Activated CD8-positive, alpha-beta memory T cell treated with anti-CD3 and anti-CD28 coated beads, Interleukin-2, amount 50 U/mL, for 4 hours (primary cell): ENCODE results near the gene LRMDA.

Source experiments
- DNase-seq: peaks from one replicate; pipeline ENCODE4 v3.0.0-alpha.2; 2020

LRMDA gene

DNA sequence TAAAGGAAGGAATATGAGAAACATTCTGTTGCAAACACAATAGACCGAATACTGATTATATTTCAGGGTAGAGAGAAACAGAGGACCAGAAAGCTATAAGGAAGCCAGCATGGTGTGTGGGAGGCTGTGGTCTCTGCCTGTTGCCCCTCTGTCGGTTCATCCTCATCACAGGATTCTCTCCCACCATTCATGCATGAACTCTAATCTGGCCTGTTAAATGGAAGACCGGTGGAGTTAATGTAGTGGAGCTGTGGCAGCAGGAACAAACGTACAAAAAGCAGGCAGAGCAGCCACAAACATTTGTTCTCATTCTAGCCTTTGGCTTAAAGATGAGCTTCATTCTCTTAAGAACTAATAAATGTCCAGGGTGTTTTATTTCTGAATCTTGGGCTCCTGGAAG is 902.4 kb downstream of the LRMDA start:
- DNase-seq = no peak

DNA sequence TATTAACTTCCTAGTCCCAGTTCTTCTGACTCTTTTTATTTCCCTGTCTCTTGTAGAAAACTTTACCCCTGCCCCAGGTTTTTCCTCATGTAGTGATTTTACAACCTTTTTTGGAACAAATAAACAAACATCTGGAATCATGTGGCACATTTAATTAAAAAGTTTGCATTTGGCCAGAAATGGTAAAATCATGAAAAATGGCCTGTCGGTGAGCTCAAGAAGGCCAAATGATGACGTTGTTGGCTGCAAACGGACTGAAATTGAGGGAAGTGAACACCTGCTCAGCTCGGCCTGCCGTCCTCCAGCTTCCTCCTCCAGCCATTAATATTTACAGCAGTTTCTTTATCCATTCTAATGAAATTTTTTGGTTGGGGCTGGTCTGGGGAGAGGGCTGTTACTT is 902.8 kb downstream of the LRMDA start:
- no peak for DNase-seq

DNA sequence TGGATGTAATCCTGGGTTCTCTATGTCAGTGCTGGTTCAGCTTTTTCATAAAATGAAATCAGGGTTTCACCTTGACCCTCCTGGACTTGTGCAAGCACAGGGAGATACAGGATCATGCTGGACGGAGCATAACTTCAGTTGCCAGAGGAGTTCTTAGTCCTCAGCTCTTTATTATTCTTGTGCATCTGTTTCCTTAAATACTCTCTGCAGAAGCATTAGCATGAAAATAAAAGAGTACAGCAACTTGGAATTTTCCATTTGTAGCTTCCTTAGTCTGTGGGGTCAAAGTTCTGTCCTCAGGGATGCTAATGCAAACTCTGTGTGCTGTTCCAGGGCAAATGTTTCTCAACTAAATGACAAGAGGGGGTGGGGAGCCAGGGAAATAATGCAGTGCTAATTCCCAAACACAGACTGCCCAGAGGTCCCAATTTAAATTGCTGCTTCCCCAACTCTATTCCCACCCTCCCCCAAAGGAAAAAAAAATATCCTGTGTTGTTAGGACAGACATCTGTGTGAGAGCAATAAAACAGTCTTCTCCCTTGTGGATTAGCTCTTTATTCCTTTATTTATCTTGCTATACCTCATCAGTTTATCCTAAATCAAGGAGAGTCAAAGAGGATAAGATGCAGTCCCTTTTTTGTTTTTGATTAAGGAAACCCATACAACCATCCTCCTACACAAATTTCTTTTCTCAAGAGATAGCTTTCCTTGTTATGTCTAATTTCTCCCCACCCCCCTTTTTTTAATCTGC is 905.0 kb downstream of the LRMDA start:
- no peak for DNase-seq

DNA sequence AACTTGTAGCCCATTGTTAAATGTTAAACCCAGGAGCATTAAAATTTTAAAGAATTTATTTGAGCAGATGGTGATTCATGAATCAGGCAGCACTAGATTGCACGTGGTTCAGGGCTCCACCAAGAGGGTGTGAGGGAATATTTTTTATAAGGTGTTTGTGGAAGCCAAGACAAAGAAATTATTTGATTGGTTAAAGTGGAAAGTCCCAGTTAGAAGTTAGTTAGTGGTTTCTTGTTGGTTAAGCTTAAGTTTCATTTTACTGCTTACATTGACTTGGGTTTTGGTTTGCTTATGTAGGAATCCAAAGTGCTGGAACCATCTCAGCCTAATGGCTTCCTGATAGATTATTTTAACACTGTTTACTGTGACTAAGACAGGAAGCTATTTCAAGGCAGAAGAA is 906.2 kb downstream of the LRMDA start:
- DNase-seq = no peak

DNA sequence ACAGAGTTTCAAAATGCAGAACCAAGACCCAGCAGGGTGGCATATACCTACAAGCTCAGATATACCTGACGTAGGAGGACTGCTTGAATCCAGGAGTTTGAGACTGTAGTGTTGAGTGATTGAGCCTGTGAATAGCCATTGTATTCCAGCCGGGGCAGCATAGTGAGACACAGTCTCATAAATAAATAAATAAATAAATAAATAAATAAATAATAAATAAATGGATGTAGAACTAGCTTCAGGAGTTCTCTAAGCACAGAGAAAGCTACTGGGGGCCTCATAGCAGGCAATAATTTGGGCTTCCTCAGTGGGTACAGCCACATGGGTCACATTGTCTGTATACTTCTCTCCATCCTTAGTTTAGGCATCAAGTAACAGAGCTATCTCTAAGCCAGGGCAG is 906.8 kb downstream of the LRMDA start:
- no peak for DNase-seq

DNA sequence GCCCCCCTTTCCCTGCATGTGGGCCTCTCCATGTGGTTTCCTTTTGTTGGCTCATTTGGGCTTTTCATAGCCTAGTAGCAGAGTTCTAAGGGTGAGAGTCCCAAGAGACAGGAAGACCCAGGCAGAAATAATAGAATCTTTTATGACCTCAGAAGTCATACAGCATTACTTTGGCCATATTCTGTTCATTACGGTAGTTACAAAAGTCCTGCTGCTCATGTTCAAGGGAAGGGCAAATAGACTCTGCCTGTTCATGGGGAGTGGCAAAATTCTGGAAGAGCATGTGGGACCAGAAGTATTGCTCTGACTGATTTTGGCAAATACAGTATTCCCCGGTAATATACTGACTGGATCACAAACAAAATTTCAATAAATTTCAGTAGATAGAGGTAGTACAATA is 910.3 kb downstream of the LRMDA start:
- DNase-seq = no peak

DNA sequence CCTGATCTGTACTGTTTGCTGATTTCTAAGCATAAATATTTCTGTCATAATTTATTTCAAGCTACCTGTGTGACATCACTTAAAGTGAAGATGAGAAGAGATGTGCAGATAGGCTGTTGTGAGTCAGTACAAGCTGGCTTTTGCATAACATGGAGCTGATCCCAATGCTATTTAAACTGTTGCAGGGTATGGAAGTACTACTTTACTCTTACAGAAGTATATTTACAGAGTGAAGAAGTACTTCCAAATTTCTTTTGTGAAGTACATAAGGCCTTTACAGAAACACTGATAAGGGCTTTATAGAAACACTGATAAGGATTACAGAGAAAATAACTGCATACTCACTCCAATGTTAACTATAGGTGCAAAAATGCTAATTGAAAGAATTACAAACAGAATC is 911.6 kb downstream of the LRMDA start:
- DNase-seq = no peak

DNA sequence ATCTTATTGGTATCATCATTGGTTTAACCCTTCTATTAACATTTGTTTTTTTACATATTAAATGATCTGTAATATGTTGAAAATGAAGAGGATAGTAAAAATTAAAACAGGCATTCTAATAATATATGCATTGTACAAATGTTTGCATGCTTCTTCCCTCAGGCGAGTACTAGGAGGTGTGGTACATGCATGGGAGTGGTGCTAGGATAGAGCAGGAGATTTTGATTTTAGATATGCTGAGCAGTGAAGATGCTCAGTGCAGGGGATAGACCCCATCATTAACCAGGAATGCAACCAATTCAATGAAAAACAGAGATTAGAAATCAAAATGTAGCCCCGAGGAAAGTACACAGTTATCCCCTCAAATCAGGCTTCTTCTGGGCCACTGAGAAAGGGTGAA is 916.4 kb downstream of the LRMDA start:
- DNase-seq = no peak

DNA sequence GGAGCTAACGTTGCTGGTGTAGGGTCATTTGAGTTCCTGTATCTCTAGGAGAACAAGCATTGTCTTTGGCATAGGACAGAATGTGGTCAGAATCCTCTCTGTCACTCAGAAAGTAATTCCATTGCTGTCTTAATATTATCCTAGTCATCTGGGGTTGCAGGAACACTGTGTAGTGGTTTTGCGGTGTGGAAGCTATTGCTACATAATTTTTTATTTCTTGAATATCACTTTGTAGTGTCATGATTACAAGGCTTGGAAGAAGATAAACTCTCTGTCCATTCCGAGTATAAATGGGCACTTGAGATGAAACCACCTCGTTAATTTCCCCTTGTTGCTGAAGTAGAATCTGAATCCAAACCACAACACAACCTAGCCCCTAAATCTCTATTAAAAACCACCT is 919.2 kb downstream of the LRMDA start:
- DNase-seq = no peak

DNA sequence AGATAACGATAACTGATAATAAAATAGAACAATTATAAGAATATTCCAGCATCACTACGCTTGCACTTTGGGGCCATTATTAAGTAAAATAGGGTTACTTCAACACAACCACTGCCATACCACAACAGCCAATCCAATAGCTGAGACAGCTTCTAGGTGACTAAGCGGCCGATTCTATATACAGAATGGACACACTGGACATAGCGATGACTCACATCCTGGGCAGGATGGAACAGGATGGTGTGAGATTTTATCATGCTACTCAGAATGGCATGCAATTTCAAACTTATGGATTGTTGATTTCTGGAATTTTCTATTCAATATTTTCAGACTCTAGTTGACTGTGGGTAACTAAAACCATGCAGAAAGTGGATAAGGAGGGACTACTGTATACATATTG is 920.9 kb downstream of the LRMDA start:
- no peak for DNase-seq

DNA sequence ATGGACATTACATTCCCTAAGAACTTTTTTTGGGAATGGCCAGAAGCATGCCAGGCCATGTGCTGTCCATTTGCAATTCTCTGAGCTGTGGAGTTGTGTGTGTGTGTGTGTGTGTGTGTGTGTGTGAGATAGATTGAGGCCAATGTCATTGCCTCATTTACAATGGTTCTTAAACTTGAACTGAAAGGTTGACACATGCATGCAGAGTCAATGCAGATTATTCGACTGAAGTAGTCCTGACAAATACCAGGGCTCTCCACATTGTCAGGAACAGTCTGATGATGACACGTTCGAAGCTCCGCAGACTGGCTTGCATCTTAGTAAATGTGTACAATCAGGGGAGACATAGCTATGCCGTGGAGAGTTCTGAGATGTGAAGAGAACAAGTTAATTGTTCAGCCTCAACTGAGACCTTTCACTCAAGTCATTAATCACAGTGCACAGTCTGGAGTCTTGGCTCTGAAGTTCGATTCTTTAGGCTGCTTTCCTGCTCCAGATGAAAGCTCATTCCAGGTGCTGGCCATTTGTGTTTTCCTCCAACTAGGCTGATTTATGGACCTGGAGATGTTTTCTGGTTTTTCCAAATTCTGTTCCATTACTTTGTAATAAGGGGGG is 921.9 kb downstream of the LRMDA start:
- no peak for DNase-seq

DNA sequence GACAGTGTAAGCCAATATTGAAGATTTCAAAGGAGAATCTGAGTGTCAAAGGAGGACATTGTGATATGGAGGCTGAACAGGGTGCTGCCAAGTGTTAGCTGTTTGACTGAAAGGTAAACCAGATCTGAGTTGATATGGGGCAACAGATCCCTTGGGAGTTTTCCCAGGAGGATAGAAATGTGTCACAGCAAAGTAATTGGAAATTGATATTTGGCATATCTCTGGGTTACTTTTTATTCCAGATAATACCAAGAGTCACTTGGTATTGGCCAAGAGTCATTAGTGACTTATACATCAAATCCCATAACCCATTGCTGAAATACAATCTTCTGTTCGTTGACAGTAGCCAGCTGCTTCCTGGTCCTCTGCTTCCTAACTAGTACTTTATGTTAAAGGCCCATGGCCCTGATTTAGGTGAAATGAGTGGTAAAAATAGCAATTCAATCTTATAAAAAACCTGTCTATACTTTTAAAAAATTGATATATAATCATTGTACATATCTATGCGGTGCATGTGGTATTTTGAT is 922.9 kb downstream of the LRMDA start:
- DNase-seq = no peak

DNA sequence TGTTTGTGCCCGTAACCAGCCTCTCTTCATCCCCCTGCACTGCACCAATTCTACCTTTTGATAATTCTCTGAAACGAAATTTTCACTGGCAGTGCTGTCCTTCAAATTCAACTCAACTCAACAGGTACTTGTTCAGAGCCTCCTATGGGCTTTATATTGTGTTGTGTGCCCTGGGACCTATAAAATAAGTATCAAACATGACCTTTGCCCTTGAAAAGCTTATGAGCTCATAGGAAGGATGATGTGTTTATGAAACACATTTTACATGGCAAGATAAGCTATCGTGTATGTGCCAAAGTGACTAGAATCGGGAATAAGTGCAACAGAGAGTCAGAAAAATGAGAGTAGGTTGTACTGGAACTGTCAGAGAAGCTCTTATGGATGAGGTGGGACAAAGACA is 923.5 kb downstream of the LRMDA start:
- no peak for DNase-seq

DNA sequence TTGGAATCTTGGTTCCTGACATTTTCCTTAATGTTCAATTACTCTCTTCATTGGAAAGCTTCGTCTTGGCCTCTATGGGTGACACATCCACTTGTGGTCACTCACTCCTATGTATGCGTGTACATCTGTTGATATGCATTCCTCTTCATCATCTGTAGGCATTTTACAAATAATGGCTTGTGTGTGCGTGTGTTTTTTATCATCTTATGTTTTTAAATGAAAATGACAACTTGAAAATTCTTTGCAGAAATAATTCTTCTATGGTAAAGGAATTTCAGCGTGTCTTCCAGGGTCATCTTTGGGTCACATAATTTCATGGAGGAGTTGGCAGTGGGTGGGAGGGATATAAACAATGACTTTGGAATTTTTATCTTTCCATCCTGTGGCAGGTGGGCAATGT is 925.1 kb downstream of the LRMDA start:
- no peak for DNase-seq

DNA sequence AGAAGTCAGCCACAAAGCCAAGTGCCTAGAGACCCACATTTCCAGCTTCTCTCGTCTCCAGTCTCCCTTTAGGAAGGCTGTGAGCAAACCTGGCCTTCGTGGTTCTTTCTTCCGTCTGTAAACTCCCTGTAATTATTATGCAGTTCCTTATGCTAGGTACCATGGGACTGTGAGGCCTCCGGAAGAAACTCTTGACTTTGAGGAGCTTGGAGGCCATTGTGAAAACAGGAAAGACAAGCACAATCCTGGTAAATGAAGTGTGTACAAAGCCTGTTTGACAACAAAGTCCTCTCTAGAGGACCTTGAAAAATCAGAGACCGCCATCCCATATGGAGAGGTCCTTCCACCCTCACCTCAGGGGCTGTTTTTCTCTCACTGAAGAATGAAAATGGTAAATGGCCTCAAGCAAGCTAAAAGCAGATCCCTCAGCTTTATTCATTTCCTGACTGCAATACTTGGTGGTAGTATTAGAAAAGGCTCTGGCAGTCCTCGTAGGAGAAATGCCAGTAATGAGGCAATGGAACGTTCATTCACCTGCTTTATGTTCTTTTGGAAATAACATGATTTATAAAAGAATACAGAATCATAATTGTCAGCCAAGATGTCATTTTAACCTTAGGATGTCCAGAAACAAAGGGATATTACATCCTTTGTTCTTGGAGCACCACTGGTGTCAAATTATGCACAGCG is 926.4 kb downstream of the LRMDA start:
- no peak for DNase-seq

DNA sequence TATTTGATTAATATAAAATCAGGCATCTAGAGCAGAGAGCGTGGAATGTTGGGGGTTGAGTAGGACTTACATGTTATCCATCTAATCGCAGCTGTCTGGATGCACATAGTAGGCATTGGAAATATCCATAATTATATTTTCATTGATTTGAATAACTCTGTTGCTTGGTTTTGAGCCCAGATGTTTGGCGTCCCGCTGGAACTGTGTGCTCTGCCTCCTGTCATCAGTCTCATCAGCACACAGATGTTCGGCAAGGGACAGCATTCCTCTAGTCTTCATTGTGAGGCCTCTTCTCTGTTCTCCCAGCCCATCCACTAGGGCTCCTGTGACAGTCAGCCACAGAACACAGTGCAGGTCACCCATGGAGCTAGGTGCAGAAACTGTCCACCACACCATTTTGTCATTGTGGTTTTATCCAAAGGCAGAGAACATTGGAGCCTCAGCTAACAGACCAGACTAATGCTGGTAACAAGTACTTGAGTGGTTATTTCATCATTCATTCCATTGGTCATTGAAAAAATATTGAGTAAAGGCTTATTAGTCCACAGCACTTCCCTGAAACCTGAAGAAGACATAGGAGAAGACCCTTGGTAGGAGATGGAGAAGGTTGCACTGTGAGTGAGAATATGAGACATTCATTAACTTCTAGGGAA is 927.4 kb downstream of the LRMDA start:
- no peak for DNase-seq

DNA sequence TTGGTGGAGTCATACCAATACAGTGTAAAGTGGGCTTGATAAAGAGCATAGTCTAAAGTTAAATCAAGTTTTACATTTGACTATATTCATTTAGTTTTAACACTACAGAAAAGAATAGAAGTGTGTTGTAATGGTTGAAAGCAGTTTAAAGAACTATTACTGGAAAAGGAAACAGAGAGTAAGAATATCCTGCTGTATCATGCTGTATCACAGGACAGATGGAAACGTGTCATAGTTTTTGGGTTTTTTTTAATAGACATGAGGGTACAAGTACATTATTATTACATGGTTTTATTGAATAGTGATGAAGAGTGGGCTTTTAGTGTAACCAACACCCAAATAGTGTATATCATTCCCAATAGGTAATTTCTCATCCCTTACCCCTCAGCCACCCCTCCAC is 944.3 kb downstream of the LRMDA start:
- no peak for DNase-seq

DNA sequence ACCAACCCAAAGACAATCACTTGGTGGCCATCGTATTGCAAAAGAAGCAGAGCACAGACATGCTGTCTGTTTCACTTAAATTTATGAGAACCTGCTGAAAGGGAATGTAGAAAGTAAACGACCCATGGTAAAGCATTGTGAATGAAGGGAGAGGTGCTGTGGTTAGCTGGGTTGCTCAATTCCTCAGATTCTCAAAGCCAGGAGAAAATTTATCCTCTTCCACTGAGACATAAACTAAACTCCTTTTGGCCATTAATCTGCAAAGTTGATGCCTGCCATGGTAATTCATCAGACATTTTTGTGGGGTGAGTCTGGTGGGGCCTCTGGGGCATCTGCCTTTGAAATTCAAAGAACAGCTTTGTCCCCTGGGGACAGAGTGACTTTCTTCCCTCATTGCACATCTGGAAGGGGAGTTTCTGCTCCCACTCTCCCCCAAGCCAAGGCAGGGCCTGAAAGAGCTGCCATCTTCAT is 951.0 kb downstream of the LRMDA start:
- no peak for DNase-seq

DNA sequence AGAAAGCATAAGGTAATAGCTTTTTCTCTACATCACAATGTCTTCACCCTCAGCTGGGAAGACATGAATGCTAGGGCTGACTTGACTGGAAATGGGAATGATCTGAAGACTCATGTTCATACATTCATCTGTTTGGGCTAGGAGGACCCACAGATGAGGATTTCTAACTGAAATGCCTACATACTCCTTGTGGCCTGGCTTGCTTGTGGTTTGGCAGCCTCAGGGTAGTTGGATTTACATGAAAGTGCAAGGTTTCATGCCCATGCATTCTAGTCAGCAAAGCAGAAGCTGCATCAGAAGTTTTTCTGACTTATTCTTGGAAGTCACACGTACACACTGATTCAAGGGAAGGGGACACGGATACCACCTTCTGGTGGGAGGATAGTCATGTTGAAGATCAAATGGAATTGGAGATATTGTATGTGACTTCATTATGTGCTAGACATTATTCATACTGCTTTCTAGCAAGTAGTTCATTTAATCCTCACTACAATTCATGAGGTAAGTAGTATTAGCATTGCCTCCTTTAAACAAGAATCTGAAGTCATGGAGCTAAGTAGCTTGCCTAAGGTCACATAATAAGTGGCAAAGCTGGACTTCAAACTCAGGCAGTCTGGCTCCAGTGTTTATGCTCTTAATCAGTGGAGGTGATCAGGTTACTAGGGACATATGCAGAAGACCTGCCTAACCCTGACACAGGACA is 957.0 kb downstream of the LRMDA start:
- DNase-seq = no peak

DNA sequence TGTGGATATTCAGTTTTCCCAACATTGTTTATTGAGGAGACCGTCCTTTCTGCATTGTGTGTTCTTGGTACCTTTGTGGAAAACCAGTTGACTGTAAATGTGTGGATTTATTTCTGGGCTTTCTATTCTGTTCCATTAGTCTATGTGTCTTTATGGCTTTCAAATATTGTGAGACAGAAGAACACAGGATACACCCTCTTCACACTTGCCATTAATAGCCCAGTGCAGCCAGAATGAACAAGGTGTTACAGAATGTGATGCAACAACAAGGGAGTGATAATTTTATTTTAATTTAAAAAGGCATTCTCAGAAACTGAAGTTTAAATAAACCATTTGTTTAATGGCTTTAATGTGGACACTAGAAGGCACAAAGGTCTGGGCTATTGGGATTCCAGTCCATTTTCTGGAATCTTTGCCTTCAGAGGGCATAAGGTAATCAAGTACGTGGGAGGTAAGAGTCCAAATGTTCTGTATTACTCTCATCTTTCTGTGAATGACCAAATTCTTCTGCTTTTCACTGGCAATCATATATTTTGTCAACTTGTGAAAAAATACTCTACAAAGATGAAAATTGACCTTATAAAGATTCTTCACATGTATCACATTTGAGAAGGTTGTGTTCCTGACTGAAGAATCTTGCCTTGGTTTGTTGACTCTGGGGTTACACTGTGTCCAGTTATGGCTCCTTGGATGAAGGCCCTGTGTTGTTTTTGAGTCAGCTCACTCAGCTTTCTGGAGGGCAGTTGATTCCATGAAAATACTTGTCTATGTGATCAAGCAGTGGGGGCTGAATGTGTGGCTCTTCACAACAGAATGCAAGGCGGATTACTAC is 962.7 kb downstream of the LRMDA start:
- no peak for DNase-seq

DNA sequence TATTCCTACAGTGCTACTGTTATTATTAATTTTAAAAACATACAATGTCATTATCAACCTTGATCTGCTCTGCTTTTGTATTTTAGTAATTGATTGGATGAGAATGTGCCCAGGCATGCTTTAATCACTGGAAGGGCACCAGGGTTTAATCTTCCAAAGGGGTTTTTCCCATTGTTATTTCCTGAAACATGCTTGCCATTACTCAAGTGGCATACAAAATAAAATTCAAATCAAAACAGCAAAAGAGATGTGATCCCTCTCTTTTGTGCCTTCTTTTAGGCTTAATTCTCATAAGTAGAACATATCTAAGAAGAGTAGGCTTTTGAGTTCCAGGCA is 963.3 kb downstream of the LRMDA start:
- DNase-seq = no peak

DNA sequence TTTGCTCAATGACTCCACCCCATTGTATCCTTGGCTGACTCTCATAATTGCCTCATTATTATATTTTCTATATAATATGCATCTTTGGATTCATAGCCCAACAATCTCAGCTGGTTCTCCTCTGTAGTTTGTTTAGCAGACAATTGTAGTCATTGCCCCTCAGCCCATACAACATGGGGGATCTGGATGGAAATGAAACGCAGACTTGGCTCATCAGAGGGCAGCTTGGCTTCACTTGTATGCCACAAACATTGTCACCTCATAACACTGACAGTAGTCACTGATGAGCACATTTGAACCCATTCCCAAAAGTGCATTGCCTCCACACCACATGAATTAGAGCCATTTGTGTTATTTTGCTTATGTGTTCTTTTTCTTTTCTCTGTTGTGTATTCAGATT is 963.8 kb downstream of the LRMDA start:
- DNase-seq = no peak
